Endothelial cell of umbilical vein (primary cell): ENCODE results near the gene RAD51B. TPM values are rescaled to one million over a fixed set of nuclear protein-coding genes. Genes with fewer than 3 reads are reported as not detected.

ENCODE experiments used
- BruUV-seq: library from RNA; stranded (reverse); fragments of 400-500 nt; replicated peaks from 2 replicates; lab custom pipeline; 2021; lab: Mats Ljungman, UMichigan
- CTCF ChIA-PET: fragments of 300-600, 350-600 bp; sonication (Branson Sonifier 250); formaldehyde crosslinking; loops from one replicate; lab custom pipeline; 2021; ENCODE audit warnings: antibody characterized with exemption, inconsistent platforms; lab: Charles Lee
- POLR2A ChIA-PET: fragments of 300-600, 350-600 bp; sonication (Branson Sonifier 250); formaldehyde crosslinking; loops from one replicate; lab custom pipeline; 2021; ENCODE audit warnings: antibody characterized with exemption, inconsistent platforms; lab: Charles Lee
- DNase-seq: peaks from one replicate; pipeline ENCODE4 v3.0.0-alpha.2; 2011; ENCODE audit warnings: low read depth, low spot score
- FAIRE-seq: peaks from 2 replicates; lab custom pipeline; 2011; peaks lifted over from hg19 to GRCh38; lab: Jason Lieb, UNC
- H2AFZ ChIP-seq: 2 replicates; pipeline ENCODE4 v1.6.0; 2012; ENCODE audit warnings: low read depth, low read length, control low read depth, inconsistent platforms
- H3K27ac ChIP-seq: 2 replicates; pipeline ENCODE4 v1.5.1; 2011; ENCODE audit warnings: low read depth, mild to moderate bottlenecking, control low read depth, low read length, moderate library complexity; ENCODE audit not compliant: insufficient read depth
- H3K27me3 ChIP-seq, 2 experiments: 2 replicates each; pipeline versions ENCODE4 v1.6.0 to v1.6.1; 2011; ENCODE audit warnings: low read length in 2 of 2, mixed read lengths in 1 of 2; ENCODE audit not compliant: control insufficient read depth in 2 of 2, insufficient read depth in 2 of 2
- H3K36me3 ChIP-seq, 2 experiments: 2 replicates in 1 of 2; 3 replicates in 1 of 2; pipeline ENCODE4 v1.5.1; 2011; ENCODE audit warnings: low read length in 2 of 2, mild to moderate bottlenecking in 1 of 2, moderate library complexity in 1 of 2; ENCODE audit not compliant: control insufficient read depth in 2 of 2, insufficient read depth in 2 of 2; ENCODE audit errors: extremely low read depth in 1 of 2
- H3K4me1 ChIP-seq: 3 replicates; pipeline ENCODE4 v1.5.1; 2011; ENCODE audit warnings: mild to moderate bottlenecking, low read length; ENCODE audit not compliant: control insufficient read depth, insufficient read depth; ENCODE audit errors: extremely low read depth
- H3K4me2 ChIP-seq: 2 replicates; pipeline ENCODE4 v1.6.1; 2011; ENCODE audit warnings: low read length, control low read depth, mixed read lengths; ENCODE audit not compliant: insufficient read depth
- H3K4me3 ChIP-seq, 3 experiments: fragments of 200-600 bp in 1 of 3; sonication (generic), shearing (Covaris generic) in 1 of 3; replicated peaks in 1 of 3; 2 replicates each; pipeline ENCODE4 v1.5.1; 2011 to 2016; ENCODE audit warnings: control low read depth in 3 of 3, low read length in 3 of 3, mild to moderate bottlenecking in 2 of 3, inconsistent platforms in 1 of 3, low read depth in 1 of 3, moderate library complexity in 1 of 3; ENCODE audit not compliant: insufficient read depth in 1 of 3
- H3K79me2 ChIP-seq: 2 replicates; pipeline ENCODE4 v1.6.0; 2012; ENCODE audit warnings: low read length, inconsistent platforms; ENCODE audit not compliant: control insufficient read depth, insufficient read depth
- H3K9ac ChIP-seq: replicated peaks from 2 replicates; pipeline ENCODE3; 2011; ENCODE audit warnings: low read length, control low read depth; ENCODE audit not compliant: insufficient read depth; ENCODE audit errors: extremely low read depth
- H3K9me1 ChIP-seq: replicated peaks from 3 replicates; pipeline ENCODE4 v1.6.0; 2011; ENCODE audit warnings: mild to moderate bottlenecking, low read length; ENCODE audit not compliant: control insufficient read depth, insufficient read depth; ENCODE audit errors: extremely low read depth
- H3K9me3 ChIP-seq: replicated peaks from 2 replicates; pipeline ENCODE4 v1.5.1; 2012; ENCODE audit warnings: low read length, inconsistent platforms; ENCODE audit not compliant: control insufficient read depth, insufficient read depth
- H4K20me1 ChIP-seq: replicated peaks from 2 replicates; pipeline ENCODE3; 2011; ENCODE audit warnings: mild to moderate bottlenecking, low read length; ENCODE audit not compliant: control insufficient read depth, insufficient read depth; ENCODE audit errors: extremely low read depth
- CTCF ChIP-seq, 2 donors: IDR thresholded peaks; 1 replicate in 1 of 2; 2 replicates in 1 of 2; pipeline ENCODE4 v1.5.1; 2011; ENCODE audit warnings: low read length in 2 of 2, mild to moderate bottlenecking in 2 of 2, moderate library complexity in 2 of 2, control low read depth in 1 of 2, inconsistent platforms in 1 of 2, low read depth in 1 of 2; ENCODE audit not compliant: insufficient read depth in 1 of 2; ENCODE audit errors: extremely low read depth in 1 of 2
- EZH2 ChIP-seq: IDR thresholded peaks from 2 replicates; pipeline ENCODE4 v1.6.1; 2012; ENCODE audit warnings: borderline replicate concordance, low read depth, mild to moderate bottlenecking, moderate library complexity, low read length, inconsistent platforms; ENCODE audit not compliant: severe bottlenecking
- FOS ChIP-seq: IDR thresholded peaks from 2 replicates; pipeline ENCODE4 v1.6.1; 2011; ENCODE audit warnings: mild to moderate bottlenecking, low read length, moderate library complexity, borderline replicate concordance; ENCODE audit not compliant: insufficient read depth
- GATA2 ChIP-seq: IDR thresholded peaks from 2 replicates; pipeline ENCODE4 v1.7.0; 2011; ENCODE audit warnings: low read depth, mild to moderate bottlenecking, moderate library complexity, mixed read lengths, low read length; ENCODE audit not compliant: insufficient read length, insufficient read depth
- JUN ChIP-seq: IDR thresholded peaks from 2 replicates; pipeline ENCODE4 v1.6.1; 2011; ENCODE audit warnings: borderline replicate concordance, low read depth; ENCODE audit not compliant: insufficient read length, insufficient read depth
- MAX ChIP-seq: IDR thresholded peaks from 2 replicates; pipeline ENCODE4 v1.6.1; 2011; ENCODE audit not compliant: insufficient read depth, insufficient read length
- MYC ChIP-seq: IDR thresholded peaks from one replicate; pipeline ENCODE4 v1.6.1; 2011; ENCODE audit warnings: mild to moderate bottlenecking, low read depth, low read length
- POLR2A ChIP-seq: IDR thresholded peaks from 2 replicates; pipeline ENCODE4 v1.6.1; 2012; ENCODE audit warnings: low read depth, mild to moderate bottlenecking, control low read depth, low read length
- POLR2AphosphoS5 ChIP-seq: IDR thresholded peaks from 2 replicates; pipeline ENCODE4 v1.6.1; 2012; ENCODE audit warnings: low read depth, mild to moderate bottlenecking, control low read depth, low read length, moderate library complexity; ENCODE audit not compliant: insufficient read depth
- dilution Hi-C: fragments of 300-500 bp; cut with MboI; formaldehyde crosslinking; loops from one replicate; pipeline ENCODE4 v1.15.0; 2019; ENCODE audit warnings: low sequenced_read_pairs; ENCODE audit not compliant: extremely low pct_ligation_motif_present
- intact Hi-C: fragments of 100-400 bp; cut with micrococcal nuclease; formaldehyde crosslinking; loops from one replicate; pipeline ENCODE4 v1.10.0; 2022
- polyA plus RNA-seq, 4 experiments: library from polyadenylated mRNA; depleted of rRNA in 3 of 4; stranded (reverse) in 3 of 4; unstranded in 1 of 4; fragments of >200 nt; gene quantifications; 2 replicates each; pipeline versions ENCODE4 v1.2.1 to v1.2.3, GENCODE V29; 2011 to 2012; ENCODE audit warnings: missing spikeins in 1 of 4
- total RNA-seq: library from RNA; stranded (reverse); gene quantifications from 2 replicates; pipeline ENCODE4 v1.2.3, GENCODE V29; 2021

The RAD51B gene
- total and polyA plus RNA-seq, 2 donors (not counting 3 experiments of a cell fraction or from before 2014, with no cell fraction given) = 3.9 to 19.0 TPM

DNA sequence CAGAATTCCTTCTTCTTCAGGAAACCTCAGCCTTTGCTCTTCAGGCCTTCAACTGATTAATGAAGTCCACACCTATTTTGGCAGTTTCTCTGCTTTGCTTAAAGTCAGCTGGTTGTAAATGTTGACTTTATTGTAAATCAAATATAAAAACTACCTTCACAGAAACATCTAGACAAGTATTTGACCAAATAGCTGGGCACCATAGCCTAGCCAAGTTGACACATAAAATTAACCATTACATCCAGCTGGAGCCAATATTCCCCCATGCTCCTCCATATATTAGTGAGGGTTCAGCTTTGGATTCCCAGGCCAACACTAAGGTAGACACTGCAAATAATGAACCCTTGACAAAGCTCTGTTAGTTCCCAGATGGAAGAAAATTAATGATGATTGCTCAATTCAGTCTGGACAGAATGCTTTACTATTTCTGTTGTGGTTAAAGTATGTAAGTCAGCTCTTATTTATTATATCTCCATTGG, 847.8 kb downstream of the RAD51B start:
- Histone ChIP-seq H3K9me3 (no peaks in the 10 kb centered on the region), H3K9me1 (no peaks in the 10 kb centered on the region), H3K36me3 (no peaks in the 10 kb centered on the region), H3K4me1 (peaks cover 12% of the 10 kb centered on the region), H2AFZ (no peak overlapping the region), H4K20me1 (no peaks in the 10 kb centered on the region), H3K4me2 (no peak overlapping the region), H3K79me2 (no peaks in the 10 kb centered on the region), H3K27ac (no peak overlapping the region), H3K9ac (no peak overlapping the region), H3K4me3 (no peak overlapping the region), H3K27me3 (no peaks in the 10 kb centered on the region)
- TF ChIP-seq POLR2AphosphoS5 = no peak
- no TSS peak for BruUV-seq
- CTCF ChIA-PET = no interaction called here
- POLR2A ChIA-PET = interaction anchor here (0.9 kb wide), 1 partner anchor 126 kb away, joined by 3 read pairs; the partner anchor contains the start of gene ZFP36L1
- FAIRE-seq (no peak), DNase-seq (no peak)
- intact Hi-C loops (no loop called here), dilution Hi-C loops (no loop called here)

GRCh38 chr14:68668028-68668427, 848.4 kb downstream of the RAD51B start:
- dilution Hi-C loops = no loop called here
- no peak overlapping the region for H3K4me3 ChIP-seq
- no TSS peak for BruUV-seq
- no peaks in the 10 kb centered on the region for H3K9me1 ChIP-seq
- no peak for DNase-seq
- TF ChIP-seq CTCF (IDR thresholded peaks at IDR 0.05; ENCODE audit: extremely low read depth in 1 of 2, insufficient read depth in 1 of 2, low read depth in 1 of 2, low read length in 2 of 2) = no peak
- no peak for TF ChIP-seq POLR2AphosphoS5
- no peak for TF ChIP-seq JUN
- TF ChIP-seq FOS = no peak
- no peak for TF ChIP-seq EZH2
- TF ChIP-seq MYC = no peak
- TF ChIP-seq GATA2 = no peak
- no peak for TF ChIP-seq MAX
- TF ChIP-seq POLR2A = no peak
- ChIA-PET POLR2A (no interaction called here), CTCF (no interaction called here)
- H3K4me1 ChIP-seq = peaks cover 12% of the 10 kb centered on the region
- no peak overlapping the region for H3K4me2 ChIP-seq
- no peaks in the 10 kb centered on the region for H4K20me1 ChIP-seq
- no peak for FAIRE-seq
- no peaks in the 10 kb centered on the region for H3K9me3 ChIP-seq
- no peak overlapping the region for H3K27ac ChIP-seq
- intact Hi-C loops = no loop called here
- no peaks in the 10 kb centered on the region for H3K36me3 ChIP-seq
- H2AFZ ChIP-seq = no peak overlapping the region
- no peak overlapping the region for H3K9ac ChIP-seq
- no peaks in the 10 kb centered on the region for H3K79me2 ChIP-seq
- no peaks in the 10 kb centered on the region for H3K27me3 ChIP-seq
